ENCODE results near the gene HEXD. TPM values are rescaled to one million over a fixed set of nuclear protein-coding genes. Genes with fewer than 3 reads are reported as not detected.
"Not testable (repeated sequence)": the region's sequence is repeated elsewhere in the genome, so short reads cannot be mapped to it uniquely, and the experiment has no call there.

The HEXD gene
- total RNA-seq, 1 experiment from 2014 or later = 21.7 TPM

GRCh38 chr17:82446124-82446523 is 28.0 kb downstream of the HEXD start:
- Histone ChIP-seq H3K9ac (ENCODE audit: low read length) (no peak overlapping the region), H2AFZ (ENCODE audit: low read length) (no peak overlapping the region), H3K9me3 (ENCODE audit: low read length) (no peaks in the 10 kb centered on the region), H3K4me2 (ENCODE audit: low read depth, low read length, poor library complexity, severe bottlenecking) (no peak overlapping the region), H3K79me2 (ENCODE audit: low read length) (peaks cover 24% of the 10 kb centered on the region), H3K4me3 (ENCODE audit: low read length) (no peak overlapping the region), H3K36me3 (ENCODE audit: insufficient read depth, low read length) (peaks cover 14% of the 10 kb centered on the region), H3K9me2 (replicated peaks; ENCODE audit: insufficient read depth, low read length) (no peaks in the 10 kb centered on the region), H3K27me3 (ENCODE audit: low read length) (no peaks in the 10 kb centered on the region), H3K4me1 (ENCODE audit: low read length) (peaks cover 21% of the 10 kb centered on the region), H3K27ac (ENCODE audit: low read length) (no peak overlapping the region), H4K20me1 (ENCODE audit: insufficient read depth, low read depth, low read length) (peaks cover 23% of the 10 kb centered on the region)
- DNase-seq = no peak

GRCh38 chr17:82446649-82447048 is 28.5 kb downstream of the HEXD start:
- Histone ChIP-seq H3K27ac (ENCODE audit: low read length) (no peak overlapping the region), H3K9ac (ENCODE audit: low read length) (no peak overlapping the region), H3K9me2 (replicated peaks; ENCODE audit: insufficient read depth, low read length) (no peaks in the 10 kb centered on the region), H3K4me3 (ENCODE audit: low read length) (no peak overlapping the region), H3K36me3 (ENCODE audit: insufficient read depth, low read length) (peaks cover 14% of the 10 kb centered on the region), H2AFZ (ENCODE audit: low read length) (no peak overlapping the region), H3K4me2 (ENCODE audit: low read depth, low read length, poor library complexity, severe bottlenecking) (no peak overlapping the region), H3K4me1 (ENCODE audit: low read length) (peaks cover 26% of the 10 kb centered on the region), H3K79me2 (ENCODE audit: low read length) (peaks cover 24% of the 10 kb centered on the region), H3K27me3 (ENCODE audit: low read length) (no peaks in the 10 kb centered on the region), H4K20me1 (ENCODE audit: insufficient read depth, low read depth, low read length) (peaks cover 23% of the 10 kb centered on the region), H3K9me3 (ENCODE audit: low read length) (no peaks in the 10 kb centered on the region)
- DNase-seq = no peak

GRCh38 chr17:82447876-82448275 is 29.7 kb downstream of the HEXD start:
- Histone ChIP-seq H3K27ac (ENCODE audit: low read length) (no peak overlapping the region), H3K36me3 (ENCODE audit: insufficient read depth, low read length) (peaks cover 10% of the 10 kb centered on the region), H3K4me1 (ENCODE audit: low read length) (peaks cover 26% of the 10 kb centered on the region), H2AFZ (ENCODE audit: low read length) (no peak overlapping the region), H3K9me3 (ENCODE audit: low read length) (0 out of 2 replicates have a peak, but pooled peaks cover 2% of the 10 kb centered on the region), H4K20me1 (ENCODE audit: insufficient read depth, low read depth, low read length) (peaks cover 20% of the 10 kb centered on the region), H3K9ac (ENCODE audit: low read length) (no peak overlapping the region), H3K4me2 (ENCODE audit: low read depth, low read length, poor library complexity, severe bottlenecking) (no peak overlapping the region), H3K4me3 (ENCODE audit: low read length) (no peak overlapping the region), H3K27me3 (ENCODE audit: low read length) (no peaks in the 10 kb centered on the region), H3K9me2 (replicated peaks; ENCODE audit: insufficient read depth, low read length) (no peaks in the 10 kb centered on the region), H3K79me2 (ENCODE audit: low read length) (peaks cover 24% of the 10 kb centered on the region)
- DNase-seq = no peak

- peaks cover 17% of the 10 kb centered on the region for H4K20me1 ChIP-seq (ENCODE audit: insufficient read depth, low read depth, low read length)
- H3K9me3 ChIP-seq (ENCODE audit: low read length) = 0 out of 2 replicates have a peak, but pooled peaks cover 2% of the 10 kb centered on the region
- DNase-seq = peak; percentile 93
- H3K36me3 ChIP-seq (ENCODE audit: insufficient read depth, low read length) = peaks cover 5% of the 10 kb centered on the region; the same call in 1 of the 2 replicates
- H3K27ac ChIP-seq (ENCODE audit: low read length) = peak overlapping the region; percentile 97
- peak overlapping the region; percentile 98 for H3K9ac ChIP-seq (ENCODE audit: low read length)
- H3K4me1 ChIP-seq (ENCODE audit: low read length) = peaks cover 26% of the 10 kb centered on the region
- peaks cover 24% of the 10 kb centered on the region for H3K79me2 ChIP-seq (ENCODE audit: low read length)
- H3K4me2 ChIP-seq (ENCODE audit: low read depth, low read length, poor library complexity, severe bottlenecking) = peak overlapping the region; percentile 81
- H2AFZ ChIP-seq (ENCODE audit: low read length) = no peak overlapping the region
- H3K27me3 ChIP-seq (ENCODE audit: low read length) = no peaks in the 10 kb centered on the region
- H3K9me2 ChIP-seq (replicated peaks; ENCODE audit: insufficient read depth, low read length) = no peaks in the 10 kb centered on the region
- peak overlapping the region; percentile 98 for H3K4me3 ChIP-seq (ENCODE audit: low read length)
Observed at GRCh38 chr17:82449131-82449882, 31.2 kb downstream of the HEXD start.

- no peaks in the 10 kb centered on the region for H3K9me2 ChIP-seq (replicated peaks; ENCODE audit: insufficient read depth, low read length)
- H3K79me2 ChIP-seq (ENCODE audit: low read length) = peaks cover 24% of the 10 kb centered on the region
- peak overlapping the region; percentile 81 for H3K4me2 ChIP-seq (ENCODE audit: low read depth, low read length, poor library complexity, severe bottlenecking)
- peaks cover 26% of the 10 kb centered on the region for H3K4me1 ChIP-seq (ENCODE audit: low read length)
- peaks cover 12% of the 10 kb centered on the region; the same call in 1 of the 2 replicates for H4K20me1 ChIP-seq (ENCODE audit: insufficient read depth, low read depth, low read length)
- 0 out of 2 replicates have a peak, but pooled peaks cover 2% of the 10 kb centered on the region for H3K9me3 ChIP-seq (ENCODE audit: low read length)
- peaks cover 5% of the 10 kb centered on the region; the same call in 1 of the 2 replicates for H3K36me3 ChIP-seq (ENCODE audit: insufficient read depth, low read length)
- no peaks in the 10 kb centered on the region for H3K27me3 ChIP-seq (ENCODE audit: low read length)
- H2AFZ ChIP-seq (ENCODE audit: low read length) = no peak overlapping the region
- H3K4me3 ChIP-seq (ENCODE audit: low read length) = peak overlapping the region; percentile 98
- H3K9ac ChIP-seq (ENCODE audit: low read length) = peak overlapping the region; percentile 98
- no peak for DNase-seq
- peak overlapping the region; percentile 97 for H3K27ac ChIP-seq (ENCODE audit: low read length)
Observed at GRCh38 chr17:82449883-82450356, 31.8 kb downstream of the HEXD start.

GRCh38 chr17:82450357-82451106 is 32.4 kb downstream of the HEXD start, which contains the start of gene CYBC1:
CYBC1 (minus strand) TSS chr17:82450752; CDS start chr17:82449254, 1,498 bp downstream.
- H3K4me2 ChIP-seq (ENCODE audit: low read depth, low read length, poor library complexity, severe bottlenecking) = peak within 1 kb of the TSS; percentile 81
- peaks cover 24% of the 10 kb centered on the region for H3K79me2 ChIP-seq (ENCODE audit: low read length)
- H3K27me3 ChIP-seq (ENCODE audit: low read length) = no peaks in the 10 kb centered on the region
- H3K27ac ChIP-seq (ENCODE audit: low read length) = peak within 1 kb of the TSS; percentile 97
- H4K20me1 ChIP-seq (ENCODE audit: insufficient read depth, low read depth, low read length) = peaks cover 12% of the 10 kb centered on the region; the same call in 1 of the 2 replicates
- H3K9ac ChIP-seq (ENCODE audit: low read length) = peak within 1 kb of the TSS; percentile 98
- peak within 1 kb of the TSS; percentile 98 for H3K4me3 ChIP-seq (ENCODE audit: low read length)
- 0 out of 2 replicates have a peak, but pooled peaks cover 2% of the 10 kb centered on the region for H3K9me3 ChIP-seq (ENCODE audit: low read length)
- DNase-seq = peak; percentile 98
- H3K9me2 ChIP-seq (replicated peaks; ENCODE audit: insufficient read depth, low read length) = no peaks in the 10 kb centered on the region
- peaks cover 5% of the 10 kb centered on the region; the same call in 1 of the 2 replicates for H3K36me3 ChIP-seq (ENCODE audit: insufficient read depth, low read length)
- no peak within 1 kb of the TSS for H2AFZ ChIP-seq (ENCODE audit: low read length)
- H3K4me1 ChIP-seq (ENCODE audit: low read length) = peaks cover 26% of the 10 kb centered on the region

- no peak overlapping the region for H3K4me3 ChIP-seq (ENCODE audit: low read length)
- H3K9ac ChIP-seq (ENCODE audit: low read length) = no peak overlapping the region
- H3K36me3 ChIP-seq (ENCODE audit: insufficient read depth, low read length) = peaks cover 5% of the 10 kb centered on the region; the same call in 1 of the 2 replicates
- DNase-seq = peak; percentile 43
- peaks cover 24% of the 10 kb centered on the region for H3K79me2 ChIP-seq (ENCODE audit: low read length)
- no peak overlapping the region for H3K4me2 ChIP-seq (ENCODE audit: low read depth, low read length, poor library complexity, severe bottlenecking)
- peaks cover 27% of the 10 kb centered on the region for H3K4me1 ChIP-seq (ENCODE audit: low read length)
- H2AFZ ChIP-seq (ENCODE audit: low read length) = no peak overlapping the region
- H3K27ac ChIP-seq (ENCODE audit: low read length) = no peak overlapping the region
- H3K27me3 ChIP-seq (ENCODE audit: low read length) = no peaks in the 10 kb centered on the region
- 0 out of 2 replicates have a peak, but pooled peaks cover 2% of the 10 kb centered on the region for H3K9me3 ChIP-seq (ENCODE audit: low read length)
- peaks cover 12% of the 10 kb centered on the region; the same call in 1 of the 2 replicates for H4K20me1 ChIP-seq (ENCODE audit: insufficient read depth, low read depth, low read length)
- H3K9me2 ChIP-seq (replicated peaks; ENCODE audit: insufficient read depth, low read length) = no peaks in the 10 kb centered on the region
Observed at GRCh38 chr17:82452162-82452561, 34.0 kb downstream of the HEXD start.

GRCh38 chr17:82453151-82453550 is 35.0 kb downstream of the HEXD start:
- H3K36me3 ChIP-seq (ENCODE audit: insufficient read depth, low read length); H3K9me2 ChIP-seq (replicated peaks; ENCODE audit: insufficient read depth, low read length); H3K4me3 ChIP-seq (ENCODE audit: low read length); H3K9ac ChIP-seq (ENCODE audit: low read length); H3K27ac ChIP-seq (ENCODE audit: low read length); H4K20me1 ChIP-seq (ENCODE audit: insufficient read depth, low read depth, low read length); H3K27me3 ChIP-seq (ENCODE audit: low read length); H3K4me2 ChIP-seq (ENCODE audit: low read depth, low read length, poor library complexity, severe bottlenecking); H3K9me3 ChIP-seq (ENCODE audit: low read length); H2AFZ ChIP-seq (ENCODE audit: low read length): not testable (repeated sequence)
- DNase-seq = peak; percentile 9
- Histone ChIP-seq H3K79me2 (ENCODE audit: low read length) (peaks cover 17% of the 10 kb centered on the region), H3K4me1 (ENCODE audit: low read length) (peaks cover 31% of the 10 kb centered on the region)

All from Karpas-422 (cell line).